Hepatocyte (in vitro differentiated cells): ENCODE measurements around the gene PIK3R4. TPM values are rescaled to one million over a fixed set of nuclear protein-coding genes. Genes with fewer than 3 reads are reported as not detected.

Source experiments
- DNase-seq: peaks from one replicate; pipeline ENCODE4 v3.0.0-alpha.2; 2016; ENCODE audit warnings: low spot score
- H2AFZ ChIP-seq: fragments of 200-600 bp; sonication (generic); 2 replicates; pipeline ENCODE4 v1.6.0; 2016; ENCODE audit warnings: antibody characterized with exemption, mild to moderate bottlenecking
- H3K27ac ChIP-seq: fragments of 200-600 bp; sonication (generic); 2 replicates; pipeline ENCODE4 v1.5.1; 2016; ENCODE audit warnings: mild to moderate bottlenecking
- H3K27me3 ChIP-seq: fragments of 200-600 bp; sonication (generic); 2 replicates; pipeline ENCODE4 v1.6.1; 2016
- H3K36me3 ChIP-seq: fragments of 200-600 bp; sonication (generic); replicated peaks from 2 replicates; pipeline ENCODE4 v1.5.1; 2016; ENCODE audit warnings: low read depth; ENCODE audit not compliant: insufficient read depth
- H3K4me1 ChIP-seq: fragments of 200-600 bp; sonication (generic); 2 replicates; pipeline ENCODE4 v1.5.1; 2016; ENCODE audit warnings: mild to moderate bottlenecking, moderate library complexity; ENCODE audit not compliant: insufficient read depth
- H3K4me2 ChIP-seq: fragments of 200-600 bp; sonication (generic); 2 replicates; pipeline ENCODE4 v1.6.0; 2016
- H3K4me3 ChIP-seq: fragments of 200-600 bp; sonication (generic); 2 replicates; pipeline ENCODE4 v1.5.1; 2016; ENCODE audit warnings: mild to moderate bottlenecking
- H3K79me2 ChIP-seq: fragments of 200-600 bp; sonication (generic); 2 replicates; pipeline ENCODE4 v1.6.0; 2017; ENCODE audit warnings: mild to moderate bottlenecking
- H3K9me2 ChIP-seq: fragments of 200-600 bp; sonication (generic); replicated peaks from 2 replicates; pipeline ENCODE4 v1.6.0; 2017; ENCODE audit warnings: mild to moderate bottlenecking; ENCODE audit not compliant: insufficient read depth
- H3K9me3 ChIP-seq: fragments of 200-600 bp; sonication (generic); 2 replicates; pipeline ENCODE4 v1.5.1; 2016; ENCODE audit warnings: low read depth, mild to moderate bottlenecking
- H4K20me1 ChIP-seq: fragments of 200-600 bp; sonication (generic); 2 replicates; pipeline ENCODE4 v1.6.0; 2016; ENCODE audit warnings: mild to moderate bottlenecking; ENCODE audit not compliant: insufficient read depth, poor library complexity, severe bottlenecking
- CTCF ChIP-seq: fragments of 200-600 bp; sonication (generic); IDR thresholded peaks from 2 replicates; pipeline ENCODE4 v1.5.1; 2016; ENCODE audit warnings: antibody characterized with exemption, mild to moderate bottlenecking; ENCODE audit not compliant: poor library complexity
- EZH2 ChIP-seq: fragments of 200-600 bp; sonication (generic); IDR thresholded peaks from 2 replicates; pipeline ENCODE4 v1.6.1; 2016; ENCODE audit warnings: antibody characterized with exemption, mild to moderate bottlenecking, borderline replicate concordance
- EZH2phosphoT487 ChIP-seq: fragments of 200-600 bp; sonication (generic); IDR thresholded peaks from one replicate; pipeline ENCODE4 v1.6.1; 2018; ENCODE audit warnings: antibody characterized with exemption, mild to moderate bottlenecking, low read depth, moderate library complexity; ENCODE audit not compliant: unreplicated experiment, severe bottlenecking
- WGBS: methylation state at CpG from one replicate; pipeline ENCODE4 v1.1.6; 2016; ENCODE audit warnings: low lambda C conversion rate; ENCODE audit errors: missing lambda C conversion rate; 5-methylcytosine and 5-hydroxymethylcytosine counted together
- polyA plus RNA-seq: library from polyadenylated mRNA; unstranded; fragments of >200 nt; fragmentation: Nextera tagmentation; extraction: Ambion mirVana; gene quantifications from 2 replicates; pipeline ENCODE4 v1.2.1, GENCODE V29; 2016
- total RNA-seq: library from RNA; depleted of rRNA; stranded (reverse); fragments of >200 nt; gene quantifications from 2 replicates; pipeline ENCODE4 v1.2.3, GENCODE V29; 2014

The PIK3R4 gene
- total and polyA plus RNA-seq, 2 experiments from 2014 or later, result 17.1 to 33.3 TPM

GRCh38 chr3:130649061-130649654, 97.5 kb downstream of the PIK3R4 start:
- Histone ChIP-seq H3K27me3 (no peaks in the 10 kb centered on the region), H3K9me2 (no peaks in the 10 kb centered on the region), H3K79me2 (no peaks in the 10 kb centered on the region), H3K27ac (no peak overlapping the region), H3K9me3 (no peaks in the 10 kb centered on the region), H2AFZ (no peak overlapping the region), H3K36me3 (no peaks in the 10 kb centered on the region), H3K4me2 (no peak overlapping the region), H4K20me1 (no peaks in the 10 kb centered on the region), H3K4me3 (no peak overlapping the region), H3K4me1 (no peaks in the 10 kb centered on the region)
- DNase-seq, result no peak
- TF ChIP-seq EZH2phosphoT487 (no peak), CTCF (no peak), EZH2 (no peak)
- 95% methylated on average over 30 of the region's 30 CpGs for WGBS

- Histone ChIP-seq H3K4me2 (no peak overlapping the region), H3K9me2 (no peaks in the 10 kb centered on the region), H3K4me3 (no peak overlapping the region), H3K27me3 (no peaks in the 10 kb centered on the region), H3K79me2 (no peaks in the 10 kb centered on the region), H2AFZ (no peak overlapping the region), H3K27ac (no peak overlapping the region), H3K36me3 (no peaks in the 10 kb centered on the region), H3K4me1 (no peaks in the 10 kb centered on the region), H3K9me3 (no peaks in the 10 kb centered on the region), H4K20me1 (no peaks in the 10 kb centered on the region)
- DNase-seq, result no peak
- TF ChIP-seq EZH2 (no peak), CTCF (no peak), EZH2phosphoT487 (no peak)
- 97% methylated on average over 2 of the region's 2 CpGs for whole genome bisulfite sequencing
Measured at GRCh38 chr3:130648293-130648692, 98.3 kb downstream of the PIK3R4 start.

GRCh38 chr3:130645261-130645660, 101.4 kb downstream of the PIK3R4 start:
- WGBS, result 86% methylated on average over 1 of the region's 1 CpG
- no peak overlapping the region for H2AFZ ChIP-seq
- H3K36me3 ChIP-seq, result no peaks in the 10 kb centered on the region
- no peak overlapping the region for H3K27ac ChIP-seq
- no peak overlapping the region for H3K4me3 ChIP-seq
- no peaks in the 10 kb centered on the region for H3K27me3 ChIP-seq
- H3K9me3 ChIP-seq, result no peaks in the 10 kb centered on the region
- no peak overlapping the region for H3K4me2 ChIP-seq
- H4K20me1 ChIP-seq, result no peaks in the 10 kb centered on the region
- H3K9me2 ChIP-seq, result no peaks in the 10 kb centered on the region
- no peaks in the 10 kb centered on the region for H3K4me1 ChIP-seq
- no peaks in the 10 kb centered on the region for H3K79me2 ChIP-seq
- TF ChIP-seq EZH2phosphoT487 (no peak), EZH2 (no peak), CTCF (no peak)
- DNase-seq, result no peak
